ENCODE measurements around the gene MPP3. TPM values are rescaled to one million over a fixed set of nuclear protein-coding genes. Genes with fewer than 3 reads are reported as not detected.
A peak's percentile ranks its signal among the peaks of the same experiment; 100 is the strongest.

Gene MPP3
- total and polyA plus RNA-seq, 2 donors = 5.4 to 12.1 TPM

DNA sequence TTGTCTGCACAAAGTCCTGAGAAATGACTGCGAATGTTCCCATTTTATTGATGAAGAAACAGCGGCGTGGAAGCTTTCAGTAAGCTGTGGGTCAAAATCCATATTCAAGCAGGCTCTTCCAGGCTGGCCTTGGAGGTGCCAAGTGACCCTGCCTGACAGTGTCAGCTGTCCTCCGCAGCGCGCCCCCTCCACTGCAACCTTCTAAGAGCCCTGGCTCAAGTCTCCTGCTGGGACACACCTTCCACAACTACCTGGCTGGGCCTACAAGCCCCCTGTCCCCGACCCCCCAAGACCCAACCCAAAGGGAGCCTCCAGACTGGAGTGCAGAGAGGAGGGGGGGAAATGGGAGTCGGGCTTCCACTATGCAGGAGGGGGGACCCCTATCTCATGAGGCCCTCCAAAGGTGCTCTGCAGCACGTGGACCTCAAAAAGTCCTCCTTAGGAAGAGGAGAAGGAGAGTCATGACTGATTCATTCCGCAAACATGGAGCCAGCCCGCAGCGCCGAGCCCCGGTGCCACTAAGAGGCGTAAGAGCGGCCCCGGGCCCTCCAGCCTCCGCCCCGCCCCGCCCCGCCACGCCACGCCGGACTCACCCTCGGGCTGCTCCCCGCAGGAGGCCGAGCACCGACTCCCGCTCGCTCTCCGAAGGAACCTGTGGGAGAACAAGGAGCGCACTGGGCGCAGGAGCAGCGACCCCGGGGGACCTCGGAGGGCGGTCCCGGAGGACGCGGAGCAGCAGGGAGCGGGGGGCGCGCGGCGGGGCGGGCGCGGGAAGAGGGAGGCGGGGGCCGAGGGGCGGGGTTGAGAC, 574 bp downstream of the MPP3 start:
- WGBS = 11% methylated on average over 44 of the region's 51 CpGs

DNA sequence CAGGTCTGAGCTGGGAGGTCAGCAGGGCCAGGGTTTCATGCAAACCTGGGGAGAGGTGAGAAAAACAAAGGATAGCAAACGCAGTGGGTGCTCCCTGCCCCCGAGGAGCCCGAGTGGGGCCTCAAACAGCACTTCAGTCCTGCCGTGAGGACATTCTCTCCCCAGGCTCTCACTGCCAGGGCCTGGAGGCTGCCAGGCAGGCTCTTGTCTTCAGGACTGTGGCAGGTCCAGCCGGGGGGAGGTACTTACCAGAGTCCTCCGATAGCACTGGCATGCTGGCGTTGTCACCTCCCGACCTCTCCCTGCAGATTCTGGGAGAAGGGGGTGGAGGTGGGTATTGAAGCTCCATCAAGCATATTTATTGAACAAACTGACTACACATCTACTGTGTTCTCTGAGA, 1.3 kb downstream of the MPP3 start:
- DNase-seq (ENCODE audit: extremely low spot score) = no peak
- Histone ChIP-seq H3K27ac (ENCODE audit: low read depth) (no peak overlapping the region), H3K4me1 (ENCODE audit: insufficient read depth) (no peaks in the 10 kb centered on the region), H3K4me3 (ENCODE audit: low read depth, low read length) (no peak overlapping the region), H3K36me3 (ENCODE audit: insufficient read depth) (no peaks in the 10 kb centered on the region)
- 86% methylated on average over 8 of the region's 8 CpGs for whole genome bisulfite sequencing

More for the DNA sequence above, 574 bp downstream of the MPP3 start:
- H3K27ac ChIP-seq (ENCODE audit: low read depth) = no peak overlapping the region
- peak overlapping the region; percentile 70 for H3K4me3 ChIP-seq (ENCODE audit: low read depth, low read length)
- H3K4me1 ChIP-seq (ENCODE audit: insufficient read depth) = no peaks in the 10 kb centered on the region
- DNase-seq (ENCODE audit: extremely low spot score) = no peak
- no peaks in the 10 kb centered on the region for H3K36me3 ChIP-seq (ENCODE audit: insufficient read depth)

- no peaks in the 10 kb centered on the region for H3K36me3 ChIP-seq (ENCODE audit: insufficient read depth)
- 95% methylated on average over 7 of the region's 7 CpGs for WGBS
- no peak overlapping the region for H3K4me3 ChIP-seq (ENCODE audit: low read depth, low read length)
- no peak overlapping the region for H3K27ac ChIP-seq (ENCODE audit: low read depth)
- H3K4me1 ChIP-seq (ENCODE audit: insufficient read depth) = no peaks in the 10 kb centered on the region
- no peak for DNase-seq (ENCODE audit: extremely low spot score)
Observed at GRCh38 chr17:43830510-43831140, 2.3 kb downstream of the MPP3 start.

- Histone ChIP-seq H3K36me3 (ENCODE audit: insufficient read depth) (no peaks in the 10 kb centered on the region), H3K4me1 (ENCODE audit: insufficient read depth) (no peaks in the 10 kb centered on the region), H3K4me3 (ENCODE audit: low read depth, low read length) (no peak overlapping the region), H3K27ac (ENCODE audit: low read depth) (no peak overlapping the region)
- DNase-seq (ENCODE audit: extremely low spot score) = no peak
- WGBS = 95% methylated on average over 14 of the region's 14 CpGs
Observed at GRCh38 chr17:43829738-43830137, 3.2 kb downstream of the MPP3 start.

DNA sequence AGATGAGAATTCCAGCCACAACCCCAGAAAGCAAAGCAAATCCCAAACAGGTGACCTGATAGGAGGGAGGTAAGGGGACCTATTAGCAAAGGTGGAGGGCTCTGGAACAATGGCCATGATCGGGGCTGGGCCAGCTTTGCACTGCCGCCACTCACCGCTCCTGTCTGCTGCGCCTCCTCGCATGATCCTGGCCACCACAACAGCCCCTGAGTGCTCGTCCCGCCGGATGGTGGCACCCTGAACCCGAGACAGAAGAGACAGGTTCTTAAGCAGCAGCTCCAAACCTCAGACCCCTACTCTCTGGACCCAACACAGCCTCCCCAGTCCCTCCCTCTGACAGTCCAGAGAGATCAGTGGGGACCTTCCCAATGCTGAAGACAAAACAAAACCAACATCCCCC, 5.3 kb downstream of the MPP3 start:
- DNase-seq (ENCODE audit: extremely low spot score) = no peak
- H3K4me3 ChIP-seq (ENCODE audit: low read depth, low read length) = no peak overlapping the region
- no peak overlapping the region for H3K27ac ChIP-seq (ENCODE audit: low read depth)
- 94% methylated on average over 9 of the region's 9 CpGs for WGBS
- no peaks in the 10 kb centered on the region for H3K4me1 ChIP-seq (ENCODE audit: insufficient read depth)
- no peaks in the 10 kb centered on the region for H3K36me3 ChIP-seq (ENCODE audit: insufficient read depth)

DNA sequence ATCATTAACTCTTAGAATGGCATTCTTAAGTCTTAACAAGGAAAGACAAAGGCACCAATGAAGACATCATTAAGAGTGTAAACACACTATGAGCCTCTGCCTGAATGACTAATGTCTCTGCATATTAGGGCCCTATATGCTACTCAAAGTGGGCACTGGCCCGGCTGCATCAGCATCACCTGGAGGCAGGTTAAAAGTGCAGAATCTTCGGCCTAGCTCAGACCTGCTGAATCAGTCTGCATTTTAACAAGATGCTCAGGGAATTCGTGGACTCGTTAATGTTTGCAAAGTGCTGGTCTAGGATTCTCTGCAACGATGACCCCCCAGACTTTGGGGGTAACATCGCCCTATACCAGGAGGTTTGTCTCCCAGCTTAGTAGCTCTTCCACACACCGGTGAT, 6.7 kb downstream of the MPP3 start:
- WGBS = 93% methylated on average over 7 of the region's 7 CpGs
- Histone ChIP-seq H3K4me1 (ENCODE audit: insufficient read depth) (no peaks in the 10 kb centered on the region), H3K4me3 (ENCODE audit: low read depth, low read length) (no peak overlapping the region), H3K36me3 (ENCODE audit: insufficient read depth) (no peaks in the 10 kb centered on the region), H3K27ac (ENCODE audit: low read depth) (no peak overlapping the region)
- no peak for DNase-seq (ENCODE audit: extremely low spot score)

- Histone ChIP-seq H3K36me3 (ENCODE audit: insufficient read depth) (no peaks in the 10 kb centered on the region), H3K27ac (ENCODE audit: low read depth) (no peak overlapping the region), H3K4me3 (ENCODE audit: low read depth, low read length) (no peak overlapping the region), H3K4me1 (ENCODE audit: insufficient read depth) (no peaks in the 10 kb centered on the region)
- WGBS = 93% methylated on average over 12 of the region's 12 CpGs
- no peak for DNase-seq (ENCODE audit: extremely low spot score)
Observed at GRCh38 chr17:43825567-43825966, 7.4 kb downstream of the MPP3 start.

- H3K36me3 ChIP-seq (ENCODE audit: insufficient read depth) = no peaks in the 10 kb centered on the region
- H3K4me3 ChIP-seq (ENCODE audit: low read depth, low read length) = no peak overlapping the region
- WGBS = 66% methylated on average over 10 of the region's 10 CpGs
- no peak overlapping the region for H3K27ac ChIP-seq (ENCODE audit: low read depth)
- no peak for DNase-seq (ENCODE audit: extremely low spot score)
- no peaks in the 10 kb centered on the region for H3K4me1 ChIP-seq (ENCODE audit: insufficient read depth)
Observed at GRCh38 chr17:43823350-43824084, 9.4 kb downstream of the MPP3 start.

DNA sequence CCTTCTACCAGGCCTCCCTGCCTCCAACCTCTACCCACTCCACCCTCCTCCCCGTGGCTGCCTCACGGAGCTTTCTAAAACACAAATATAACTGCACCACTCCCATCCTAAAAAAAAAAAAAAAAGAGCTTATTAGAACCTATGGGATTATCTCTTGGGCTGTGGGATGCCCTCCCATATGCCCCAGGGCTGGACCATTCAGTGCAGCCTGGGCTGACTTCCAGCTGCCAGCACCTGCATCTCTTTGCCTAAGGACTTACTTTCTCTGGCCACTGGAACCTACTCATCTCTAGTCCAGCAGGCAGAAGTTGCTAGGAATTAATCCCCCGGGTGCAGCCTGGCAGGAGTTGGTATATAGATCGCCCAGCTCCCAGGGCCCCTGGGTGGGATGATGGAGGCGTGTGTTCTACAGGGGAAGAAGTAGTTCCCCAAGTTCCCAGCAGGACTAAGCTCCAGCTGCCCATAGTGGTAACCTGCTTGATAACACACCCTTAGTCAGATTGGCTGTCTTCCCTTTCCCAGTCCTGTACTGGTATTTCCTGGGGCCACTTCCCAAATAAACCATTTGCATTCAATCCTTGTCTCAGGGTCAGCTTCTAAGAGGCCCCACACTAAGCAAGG, 10.3 kb downstream of the MPP3 start:
- DNase-seq (ENCODE audit: extremely low spot score) = no peak
- WGBS = 80% methylated on average over 5 of the region's 5 CpGs
- no peaks in the 10 kb centered on the region for H3K36me3 ChIP-seq (ENCODE audit: insufficient read depth)
- H3K4me3 ChIP-seq (ENCODE audit: low read depth, low read length) = no peak overlapping the region
- H3K27ac ChIP-seq (ENCODE audit: low read depth) = no peak overlapping the region
- H3K4me1 ChIP-seq (ENCODE audit: insufficient read depth) = no peaks in the 10 kb centered on the region

- no peak overlapping the region for H3K4me3 ChIP-seq (ENCODE audit: low read depth, low read length)
- 91% methylated on average over 14 of the region's 14 CpGs for WGBS
- H3K27ac ChIP-seq (ENCODE audit: low read depth) = no peak overlapping the region
- H3K4me1 ChIP-seq (ENCODE audit: insufficient read depth) = no peaks in the 10 kb centered on the region
- no peak for DNase-seq (ENCODE audit: extremely low spot score)
- H3K36me3 ChIP-seq (ENCODE audit: insufficient read depth) = no peaks in the 10 kb centered on the region
Observed at GRCh38 chr17:43820759-43821158, 12.2 kb downstream of the MPP3 start.

GRCh38 chr17:43818966-43819365, 14.0 kb downstream of the MPP3 start:
- Histone ChIP-seq H3K36me3 (ENCODE audit: insufficient read depth) (no peaks in the 10 kb centered on the region), H3K27ac (ENCODE audit: low read depth) (no peak overlapping the region), H3K4me1 (ENCODE audit: insufficient read depth) (no peaks in the 10 kb centered on the region), H3K4me3 (ENCODE audit: low read depth, low read length) (no peak overlapping the region)
- no peak for DNase-seq (ENCODE audit: extremely low spot score)
- 96% methylated on average over 5 of the region's 5 CpGs for WGBS

DNA sequence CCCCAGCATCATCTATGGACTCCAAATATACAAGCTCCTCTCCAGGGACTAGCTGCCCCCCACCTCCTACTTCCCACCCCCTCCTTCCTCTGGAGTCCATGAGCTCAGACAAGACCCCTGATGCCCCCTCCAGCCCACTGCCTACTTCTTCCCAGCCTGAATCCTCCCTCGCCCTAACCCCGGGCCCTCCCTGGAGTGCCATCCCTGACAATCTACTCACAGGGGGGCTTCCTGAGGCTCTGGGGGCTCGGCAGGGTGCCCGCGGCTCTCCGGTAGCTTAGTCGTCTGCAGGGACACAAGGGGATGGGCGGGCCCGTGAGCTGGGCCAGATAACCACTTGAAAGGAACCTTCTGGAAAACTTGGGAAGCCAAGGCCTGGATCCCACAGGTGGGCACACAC, 15.1 kb downstream of the MPP3 start:
- DNase-seq (ENCODE audit: extremely low spot score) = no peak
- no peak overlapping the region for H3K4me3 ChIP-seq (ENCODE audit: low read depth, low read length)
- H3K36me3 ChIP-seq (ENCODE audit: insufficient read depth) = no peaks in the 10 kb centered on the region
- no peak overlapping the region for H3K27ac ChIP-seq (ENCODE audit: low read depth)
- H3K4me1 ChIP-seq (ENCODE audit: insufficient read depth) = no peaks in the 10 kb centered on the region
- 91% methylated on average over 9 of the region's 9 CpGs for whole genome bisulfite sequencing

DNA sequence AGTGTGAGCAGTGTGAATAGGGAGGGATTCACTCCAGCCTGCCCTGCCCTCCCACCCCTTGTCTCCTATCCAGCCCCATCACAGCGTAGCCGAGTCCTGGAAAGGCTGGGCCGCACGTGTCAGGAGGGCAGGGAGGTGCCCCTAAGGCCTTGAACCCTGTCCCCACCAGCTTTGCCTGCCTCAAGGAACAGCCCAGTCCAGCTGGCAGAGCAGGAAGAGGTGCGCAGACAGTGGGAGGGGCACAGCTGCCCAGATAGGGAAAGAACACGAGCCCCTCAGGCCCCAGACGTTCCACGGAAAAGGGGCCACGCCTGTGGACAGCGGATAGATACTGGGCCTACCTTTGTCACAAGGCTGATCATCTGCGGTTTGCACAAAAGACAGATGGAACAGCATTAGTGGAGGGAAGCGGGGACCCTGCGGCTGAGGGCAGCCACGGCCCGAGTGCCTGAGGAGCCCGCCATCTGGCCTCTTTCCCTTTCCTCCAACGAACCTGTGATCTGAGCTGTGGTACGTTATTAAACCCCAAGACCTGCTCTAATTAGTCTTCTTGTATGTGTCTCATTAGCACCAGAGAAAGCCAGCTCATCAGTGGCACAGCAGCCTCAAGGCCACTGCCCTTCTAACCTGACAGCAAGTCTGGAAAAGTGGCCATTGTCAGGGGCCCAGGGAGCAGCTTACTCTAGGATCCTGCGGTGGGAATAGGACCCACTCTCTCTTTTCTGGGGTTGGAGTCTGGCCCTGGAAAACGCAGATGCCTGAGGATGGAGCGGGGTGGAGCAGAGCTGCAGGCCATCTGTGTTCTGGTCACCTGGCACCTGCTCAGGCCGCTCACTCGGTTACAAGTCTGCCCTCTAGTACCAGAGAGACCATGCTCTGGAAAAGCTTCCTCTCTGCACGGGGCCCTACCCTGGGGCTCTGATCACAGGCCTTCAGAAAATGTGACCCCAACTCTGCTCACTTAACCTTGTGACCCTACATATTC, 16.3 kb downstream of the MPP3 start:
- DNase-seq (ENCODE audit: extremely low spot score) = no peak
- no peaks in the 10 kb centered on the region for H3K36me3 ChIP-seq (ENCODE audit: insufficient read depth)
- no peaks in the 10 kb centered on the region for H3K4me1 ChIP-seq (ENCODE audit: insufficient read depth)
- no peak overlapping the region for H3K27ac ChIP-seq (ENCODE audit: low read depth)
- 91% methylated on average over 24 of the region's 24 CpGs for WGBS
- H3K4me3 ChIP-seq (ENCODE audit: low read depth, low read length) = no peak overlapping the region

Measured in urinary bladder (tissue), 4 donors.